ENCODE results near the gene MBNL2.
A peak's percentile ranks its signal among the peaks of the same experiment; 100 is the strongest.

The MBNL2 gene

DNA sequence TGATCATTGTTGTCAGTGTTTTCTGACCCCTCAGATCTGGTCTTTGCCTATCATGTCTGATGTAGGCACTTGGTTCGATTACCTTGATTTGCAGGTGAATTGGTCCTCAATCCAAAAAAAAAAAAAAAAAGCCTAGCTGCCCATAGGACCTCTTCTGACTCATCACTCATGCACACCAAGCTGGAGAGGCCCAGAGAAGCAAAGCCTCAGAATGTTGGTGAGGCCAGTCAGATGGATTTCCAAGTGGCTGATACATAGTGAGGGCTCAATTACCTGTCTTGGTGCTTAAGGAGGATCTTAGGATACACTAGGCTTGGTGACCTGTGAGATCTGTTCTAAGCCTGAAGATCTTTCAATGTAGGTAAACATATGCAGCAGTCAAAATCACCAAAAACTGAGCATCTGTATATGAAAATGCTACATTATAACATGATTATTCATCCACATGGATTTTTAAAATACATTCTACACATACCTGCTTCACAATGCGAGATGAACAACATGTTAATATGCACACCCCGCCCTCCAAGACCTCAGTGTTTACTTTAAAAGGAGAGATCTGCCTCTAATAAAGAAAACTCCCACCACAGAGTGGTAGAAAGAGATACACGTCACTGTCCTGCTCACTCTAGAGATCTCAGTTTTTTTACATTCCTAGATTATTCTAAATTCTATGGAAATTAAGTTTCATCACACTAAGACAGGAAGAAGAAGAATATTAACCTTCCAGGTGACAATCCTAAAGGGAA, 132.0 kb downstream of the MBNL2 start:
- DNase-seq = no peak

GRCh38 chr13:97354808-97355207, 132.7 kb downstream of the MBNL2 start:
- DNase-seq = no peak

- DNase-seq = no peak
Measured at GRCh38 chr13:97356592-97356991, 134.5 kb downstream of the MBNL2 start.

DNA sequence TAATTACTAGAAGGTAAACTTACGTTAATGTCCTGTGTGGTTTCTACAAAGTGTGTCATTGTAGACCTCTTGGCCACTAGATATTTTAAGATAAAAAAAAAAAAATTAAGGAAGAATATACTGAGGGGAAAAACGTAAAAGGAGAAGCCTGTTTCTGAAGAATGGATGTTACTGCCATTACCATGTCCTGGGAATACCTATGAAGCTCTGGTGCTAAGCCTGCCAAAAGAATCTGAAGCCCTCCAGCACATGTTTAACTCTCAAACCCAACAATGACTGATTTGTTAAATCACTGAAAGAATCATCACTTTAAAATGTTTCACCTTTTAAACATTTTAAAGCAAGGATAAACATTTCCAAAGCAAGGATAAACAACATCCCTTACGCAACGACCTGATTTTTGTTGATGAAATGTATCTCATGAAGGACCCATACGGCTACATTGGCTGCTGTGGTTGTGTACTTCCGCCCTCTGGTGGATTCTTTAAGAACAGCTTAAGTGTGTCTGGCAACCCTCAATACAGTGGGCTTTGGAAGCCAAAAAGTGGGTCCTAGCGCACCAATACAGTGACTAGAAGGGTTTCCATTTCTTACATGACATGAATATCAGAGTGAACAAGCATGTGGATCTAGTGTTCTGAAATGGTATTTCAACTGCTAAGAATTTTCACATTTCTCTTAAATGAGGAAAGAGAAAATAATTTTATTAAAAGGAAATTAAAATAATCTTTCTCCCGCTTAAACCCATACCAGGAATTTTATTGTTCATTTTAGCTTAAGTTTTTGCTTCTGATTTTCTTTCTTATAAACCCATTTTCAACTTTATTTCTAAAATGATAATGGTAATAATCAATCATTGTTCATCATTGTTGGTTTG, 137.3 kb downstream of the MBNL2 start:
- peak; percentile 24 for DNase-seq

DNA sequence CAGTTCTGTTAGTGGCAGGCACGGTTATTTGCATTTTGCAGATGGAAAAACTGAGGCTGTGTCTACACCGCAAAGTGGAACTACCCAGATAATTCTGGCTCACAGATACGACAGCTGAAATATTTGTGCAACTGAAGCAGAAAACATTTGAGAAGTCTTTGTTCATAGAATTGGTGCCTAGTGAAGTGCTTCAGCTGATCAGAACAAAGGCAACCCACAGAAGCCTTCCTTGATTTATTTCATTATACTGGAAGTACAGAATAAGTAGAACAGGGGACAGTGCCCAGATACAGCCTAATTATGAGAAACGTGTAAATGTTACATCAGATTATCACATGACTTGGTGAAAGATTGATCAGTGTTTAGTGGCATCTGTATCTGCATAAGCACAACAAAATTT, 138.5 kb downstream of the MBNL2 start:
- DNase-seq = no peak

GRCh38 chr13:97364031-97364430, 141.9 kb downstream of the MBNL2 start:
- no peak for DNase-seq

DNA sequence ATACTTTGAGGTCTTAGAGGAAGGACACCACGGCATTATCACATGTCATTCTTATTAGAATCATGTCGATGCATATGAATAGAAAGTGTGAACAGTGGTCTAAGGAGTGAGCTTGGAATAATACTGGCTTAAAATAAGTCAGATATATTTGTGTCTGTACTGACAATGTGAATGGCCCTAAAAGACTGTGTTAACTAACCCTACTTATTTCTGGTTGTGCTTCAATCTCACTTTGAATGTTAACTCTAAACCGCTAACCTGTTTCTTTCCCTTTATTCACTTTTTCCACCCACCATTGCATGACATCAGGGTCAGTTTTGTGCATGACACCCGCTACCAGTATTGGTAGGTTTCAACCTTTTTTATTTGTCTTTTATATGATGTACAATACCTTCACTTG, 142.7 kb downstream of the MBNL2 start:
- no peak for DNase-seq

GRCh38 chr13:97366172-97366688, 144.1 kb downstream of the MBNL2 start:
- DNase-seq = no peak

DNA sequence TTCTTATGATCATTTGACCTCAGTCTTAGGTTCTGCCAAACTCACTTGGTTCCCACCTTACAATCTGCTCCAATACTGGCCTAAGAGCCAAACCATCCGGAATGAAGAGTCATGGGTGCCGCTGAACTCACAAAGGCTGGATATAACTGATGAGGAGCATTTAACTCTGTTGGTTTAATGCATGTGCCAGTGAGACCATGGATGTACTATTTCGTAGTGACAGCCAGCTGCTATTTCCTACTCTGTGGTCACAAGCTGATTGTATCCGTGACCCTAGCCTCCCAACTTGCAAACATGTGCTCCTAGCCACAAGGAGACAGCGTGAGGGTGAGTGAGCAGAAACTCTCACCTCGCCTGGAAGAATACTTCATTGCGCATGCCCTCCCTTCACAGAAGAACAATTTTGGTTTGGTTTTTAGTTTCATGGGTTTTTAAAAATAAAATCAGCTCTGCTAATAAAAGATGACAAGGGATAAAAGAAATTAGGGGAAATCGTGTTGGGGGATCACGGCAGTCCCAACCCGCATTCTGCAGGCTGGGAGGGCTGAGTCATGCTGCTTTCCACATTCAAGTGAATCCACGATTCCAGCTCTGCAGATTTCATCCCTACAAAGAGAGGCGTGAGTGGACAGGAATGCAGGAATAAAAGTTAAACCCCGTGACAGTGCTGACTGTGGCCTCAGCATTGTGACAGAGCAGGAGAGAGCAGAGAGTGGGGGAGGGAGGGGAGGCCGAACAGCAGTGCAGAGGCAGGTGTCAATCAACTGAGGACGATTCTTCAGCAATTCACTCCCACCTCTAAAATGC, 145.1 kb downstream of the MBNL2 start:
- DNase-seq = no peak

DNA sequence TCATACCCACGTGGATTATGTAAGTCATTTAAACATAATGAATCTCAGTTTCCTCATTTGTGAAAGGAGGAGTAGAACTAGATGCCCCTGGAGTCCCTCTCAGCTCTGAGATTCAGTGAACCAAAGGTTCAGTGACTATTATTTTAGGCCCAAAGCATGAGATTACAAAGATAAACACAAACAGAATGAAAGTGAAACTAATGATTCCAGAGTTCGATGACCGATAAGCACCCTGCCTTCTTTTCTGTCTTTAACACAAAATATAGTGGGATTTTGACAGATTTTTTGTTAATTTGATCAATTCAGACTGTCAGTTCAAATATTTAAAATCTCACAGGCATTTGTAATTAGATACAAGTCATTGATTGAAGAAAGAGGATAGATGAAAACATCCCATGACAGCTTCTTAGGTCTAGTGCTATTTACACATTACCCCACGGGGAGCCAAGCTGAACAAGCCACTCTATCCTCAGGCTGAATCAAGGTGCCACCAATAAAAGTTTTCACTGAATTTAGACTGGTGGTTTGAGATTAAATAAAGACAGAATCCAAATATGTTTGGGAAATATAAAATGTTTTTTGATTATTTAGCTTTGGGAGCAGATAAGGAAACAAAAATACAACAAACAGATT, 147.2 kb downstream of the MBNL2 start:
- no peak for DNase-seq

GRCh38 chr13:97371486-97372109, 149.5 kb downstream of the MBNL2 start:
- DNase-seq = no peak

- no peak for DNase-seq
Measured at GRCh38 chr13:97372936-97373335, 150.8 kb downstream of the MBNL2 start.

- DNase-seq = no peak
Measured at GRCh38 chr13:97373787-97374186, 151.7 kb downstream of the MBNL2 start.

DNA sequence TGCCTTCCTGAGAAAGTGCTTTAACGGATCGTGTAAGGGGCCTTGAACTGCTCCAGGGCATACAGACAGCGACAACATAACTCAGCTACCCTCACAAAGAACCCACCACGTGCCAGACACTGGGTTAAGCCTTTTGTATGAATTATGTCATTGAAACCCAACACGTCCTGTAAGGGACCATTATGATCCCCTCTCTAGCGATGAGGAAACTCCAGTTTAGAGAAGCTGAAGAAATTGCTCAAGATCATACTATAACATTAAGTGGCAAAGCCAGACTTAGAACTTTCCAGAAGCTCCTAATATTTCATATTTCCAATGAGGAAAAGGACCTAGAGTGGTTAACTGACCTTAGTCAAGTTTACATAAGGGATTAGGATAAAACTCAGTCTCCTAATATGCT, 154.8 kb downstream of the MBNL2 start:
- no peak for DNase-seq

DNA sequence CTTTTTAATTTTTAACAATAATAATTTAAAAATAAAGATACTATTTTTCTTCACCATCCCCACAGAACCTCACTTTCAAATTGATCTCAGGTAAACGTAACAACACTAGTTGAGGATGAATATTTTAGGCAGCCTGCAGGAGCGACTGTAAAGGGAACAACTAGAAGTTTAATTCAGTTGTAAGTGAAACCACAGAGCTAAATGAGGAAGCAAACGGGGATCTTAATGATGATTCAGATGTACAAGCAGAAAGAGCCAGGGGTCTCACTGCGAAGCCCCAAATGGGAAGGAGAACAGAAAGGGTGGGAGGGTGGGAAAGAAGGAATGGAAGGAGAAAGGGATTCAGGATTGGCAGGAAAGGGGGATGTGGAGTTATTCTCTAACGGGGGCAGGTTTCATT, 157.3 kb downstream of the MBNL2 start:
- DNase-seq = no peak

DNA sequence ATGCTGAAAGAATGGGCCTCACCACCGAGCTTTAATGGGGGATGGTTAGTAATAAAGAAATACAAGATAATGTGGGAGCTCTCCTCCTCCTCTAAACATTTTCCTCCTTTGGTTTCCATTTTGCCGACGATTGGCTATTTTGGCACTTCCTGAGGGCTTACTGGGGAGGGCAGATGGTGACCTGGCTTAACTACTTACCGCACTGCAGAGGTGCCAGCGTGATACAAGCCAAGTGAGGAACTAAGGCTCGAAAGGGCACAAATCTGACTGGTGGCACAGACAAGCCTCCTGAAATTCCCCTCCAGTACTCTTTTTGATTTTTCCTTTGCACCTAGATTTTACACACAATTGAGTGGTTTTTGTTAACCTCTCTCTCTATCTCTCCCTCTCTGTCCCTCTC, 158.6 kb downstream of the MBNL2 start:
- no peak for DNase-seq

DNA sequence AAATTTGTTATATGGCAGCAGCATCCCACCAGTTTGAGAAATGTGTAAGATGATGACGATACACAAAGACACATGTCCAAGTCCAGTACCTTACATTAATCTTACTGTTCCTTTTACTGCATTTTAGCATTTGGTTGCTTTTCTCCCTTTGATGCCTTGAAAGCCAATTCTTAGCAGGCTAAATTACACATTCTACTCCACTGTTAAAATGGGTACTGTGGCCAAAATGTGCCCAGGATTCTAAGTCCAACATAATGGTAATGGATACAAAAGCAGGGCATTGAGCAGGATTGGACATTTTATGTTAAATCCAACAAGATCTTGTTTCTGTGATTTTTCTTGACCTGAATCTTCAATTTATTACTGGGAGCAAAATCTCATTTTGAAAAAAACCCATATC, 159.1 kb downstream of the MBNL2 start:
- DNase-seq = no peak

GRCh38 chr13:97382276-97382675, 160.1 kb downstream of the MBNL2 start:
- DNase-seq = no peak

DNA sequence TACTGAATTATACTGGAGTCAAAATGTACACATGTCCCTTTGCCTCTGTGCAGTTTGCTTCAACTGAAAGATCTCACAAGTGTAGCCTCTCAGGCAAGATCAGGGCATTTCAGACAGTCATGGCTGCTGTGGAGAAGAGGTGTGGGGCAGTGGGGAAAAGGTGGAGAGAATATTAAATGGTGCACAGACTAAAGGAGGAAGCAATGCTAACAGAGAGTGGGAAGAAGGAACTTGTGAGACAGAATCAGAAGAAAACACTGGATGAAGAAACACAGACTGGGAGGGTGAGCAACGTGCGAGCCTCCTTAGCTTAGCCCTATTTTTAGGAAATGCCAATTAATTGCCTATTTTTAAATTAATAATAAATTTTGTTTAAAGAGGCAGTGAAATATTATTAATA, 162.2 kb downstream of the MBNL2 start:
- DNase-seq = no peak

DNA sequence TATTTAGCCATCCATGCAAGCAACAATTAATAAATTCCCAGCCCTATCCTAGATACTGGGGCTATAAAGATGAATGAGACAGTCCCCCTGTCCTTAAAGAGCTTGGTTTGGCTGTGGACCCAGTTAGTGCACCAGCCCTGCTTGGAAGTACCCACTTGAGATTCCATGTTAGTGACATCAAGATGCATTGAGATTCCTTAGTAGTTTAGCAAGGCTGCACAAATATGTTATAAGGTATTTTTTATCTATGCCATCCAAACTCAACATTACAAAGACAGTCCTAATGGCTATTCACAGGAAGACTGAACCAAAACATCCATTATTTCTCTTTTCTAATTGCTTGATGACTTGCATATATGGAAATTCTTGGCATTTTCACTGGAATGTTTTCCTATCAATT, 163.0 kb downstream of the MBNL2 start:
- no peak for DNase-seq

- DNase-seq = no peak
Measured at GRCh38 chr13:97385854-97386253, 163.7 kb downstream of the MBNL2 start.

DNA sequence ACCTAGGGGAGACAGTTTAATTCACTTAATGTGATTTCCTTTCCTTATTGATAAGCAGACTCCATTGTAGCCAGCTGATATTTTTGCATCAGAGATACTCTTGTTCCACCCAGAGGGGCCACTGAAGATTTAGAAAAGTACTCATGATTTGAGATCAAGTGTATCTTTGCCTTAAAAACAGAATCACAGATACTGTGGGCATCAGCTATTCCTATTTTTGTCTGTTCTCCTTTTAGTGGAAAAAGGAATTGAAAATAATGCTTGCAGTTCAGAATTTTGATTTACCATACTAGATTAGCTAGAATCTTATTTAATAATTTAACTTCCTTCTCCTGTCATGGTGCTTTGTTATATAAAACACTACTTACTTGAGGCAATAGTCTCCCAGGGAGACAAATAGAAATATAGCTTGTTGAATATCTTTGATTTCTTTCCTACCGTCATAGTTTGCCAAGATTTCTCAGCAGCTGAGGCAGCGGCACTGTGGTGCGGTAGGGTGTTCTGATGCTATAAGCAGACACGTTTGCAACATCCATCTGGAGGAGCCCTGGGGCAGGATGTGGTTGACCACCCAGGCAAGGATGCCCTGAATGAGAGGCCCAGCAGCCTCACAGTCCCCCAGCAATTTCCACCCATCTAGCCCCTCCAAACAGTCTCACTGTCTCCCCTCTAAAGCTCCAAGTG, 164.8 kb downstream of the MBNL2 start:
- no peak for DNase-seq
